IPS DF 19.7 (cell line): Measurements from ENCODE around the gene CTSF.
"Not testable (repeated sequence)": the region's sequence is repeated elsewhere in the genome, so short reads cannot be mapped to it uniquely, and the experiment has no call there.

Experiments
- DNase-seq: peaks from one replicate; pipeline ENCODE4 v3.0.0-alpha.2; 2013; ENCODE audit warnings: low read depth, low spot score

Gene CTSF

GRCh38 chr11:66589996-66590675 is 21.7 kb upstream of the CTSF start:
- DNase-seq = no peak

GRCh38 chr11:66589315-66589714 is 20.9 kb upstream of the CTSF start:
- not testable (repeated sequence) for DNase-seq

- DNase-seq = no peak
These were observed 17.7 kb upstream of the CTSF start for GRCh38 chr11:66586136-66586535.

GRCh38 chr11:66585447-66585846 is 17.0 kb upstream of the CTSF start:
- DNase-seq = not testable (repeated sequence)

GRCh38 chr11:66582565-66583147 is 14.2 kb upstream of the CTSF start:
- not testable (repeated sequence) for DNase-seq

- DNase-seq = no peak
These were observed 12.9 kb upstream of the CTSF start for GRCh38 chr11:66581261-66581660.

- no peak for DNase-seq
These were observed 12.4 kb upstream of the CTSF start for GRCh38 chr11:66580803-66581202.

- DNase-seq = peak; percentile 47
These were observed 10.7 kb upstream of the CTSF start for GRCh38 chr11:66579017-66579606.

- DNase-seq = no peak
These were observed 2.4 kb upstream of the CTSF start for GRCh38 chr11:66570850-66571180.

- DNase-seq = no peak
These were observed 1.9 kb upstream of the CTSF start for GRCh38 chr11:66570079-66570849.

GRCh38 chr11:66569076-66569475 is 670 bp upstream of the CTSF start:
- no peak for DNase-seq

GRCh38 chr11:66567787-66568123 is 651 bp downstream of the CTSF start:
- no peak for DNase-seq

- no peak for DNase-seq
These were observed 2.2 kb downstream of the CTSF start for GRCh38 chr11:66566221-66566620.

GRCh38 chr11:66564984-66565383 is 3.4 kb downstream of the CTSF start:
- DNase-seq = no peak

- DNase-seq = no peak
These were observed 3.9 kb downstream of the CTSF start for GRCh38 chr11:66564538-66564937.

GRCh38 chr11:66563832-66564231 is 4.6 kb downstream of the CTSF start:
- DNase-seq = no peak

GRCh38 chr11:66562907-66563583 is 5.4 kb downstream of the CTSF start:
- DNase-seq = no peak

GRCh38 chr11:66562275-66562674 is 6.1 kb downstream of the CTSF start:
- no peak for DNase-seq

- no peak for DNase-seq
These were observed 6.5 kb downstream of the CTSF start for GRCh38 chr11:66561975-66562248.

- DNase-seq = no peak
These were observed 7.0 kb downstream of the CTSF start for GRCh38 chr11:66561178-66561974.

- DNase-seq = no peak
These were observed 8.3 kb downstream of the CTSF start for GRCh38 chr11:66559866-66560676.
